CD8-positive, alpha-beta memory T cell (primary cell): ENCODE results near the gene METTL16. TPM values are rescaled to one million over a fixed set of nuclear protein-coding genes. Genes with fewer than 3 reads are reported as not detected.
"Not testable (repeated sequence)": the region's sequence is repeated elsewhere in the genome, so short reads cannot be mapped to it uniquely, and the experiment has no call there.

ENCODE experiments used
- CTCF ChIA-PET: fragments of 350-600 bp; sonication (Branson Sonifier 250); formaldehyde crosslinking; loops from one replicate; lab custom pipeline; 2021; ENCODE audit warnings: antibody characterized with exemption; lab: Charles Lee
- POLR2A ChIA-PET: fragments of 350-600 bp; sonication (Branson Sonifier 250); formaldehyde crosslinking; loops from one replicate; lab custom pipeline; 2021; ENCODE audit warnings: antibody characterized with exemption; lab: Charles Lee
- DNase-seq, 5 donors: peaks; one replicate each; pipeline versions ENCODE4 v3.0.0 to v3.0.0-alpha.2; 2020 to 2022; ENCODE audit warnings: mixed read lengths in 1 of 5
- H3K27ac ChIP-seq: one replicate; pipeline ENCODE4 v1.7.0; 2013; ENCODE audit warnings: low read depth, mild to moderate bottlenecking, low read length, moderate library complexity
- H3K27me3 ChIP-seq: 2 replicates; pipeline ENCODE4 v1.7.0; 2013; ENCODE audit warnings: low read length, mild to moderate bottlenecking; ENCODE audit not compliant: insufficient read depth, poor library complexity, severe bottlenecking
- H3K36me3 ChIP-seq: 2 replicates; pipeline ENCODE4 v1.7.0; 2013; ENCODE audit warnings: mild to moderate bottlenecking, low read length, moderate library complexity; ENCODE audit not compliant: insufficient read depth
- H3K4me1 ChIP-seq: 2 replicates; pipeline ENCODE4 v1.7.0; 2013; ENCODE audit warnings: mild to moderate bottlenecking, low read length, moderate library complexity; ENCODE audit not compliant: insufficient read depth
- H3K4me3 ChIP-seq: 2 replicates; pipeline ENCODE4 v1.7.0; 2013; ENCODE audit warnings: mild to moderate bottlenecking, low read length
- H3K9me3 ChIP-seq: 2 replicates; pipeline ENCODE4 v1.7.0; 2013; ENCODE audit warnings: mild to moderate bottlenecking, low read length
- H3K27ac Mint-ChIP-seq, 8 donors: one replicate each; pipeline ENCODE4 v1.8.0; 2020 to 2021; ENCODE audit warnings: mixed read lengths in 8 of 8, mild to moderate bottlenecking in 6 of 8, inconsistent platforms in 3 of 8, moderate library complexity in 3 of 8
- H3K27me3 Mint-ChIP-seq, 2 donors: one replicate each; pipeline ENCODE4 v1.8.0; 2020 to 2021; ENCODE audit warnings: mixed read lengths in 2 of 2, mild to moderate bottlenecking in 1 of 2, moderate library complexity in 1 of 2
- H3K36me3 Mint-ChIP-seq, 3 donors: one replicate each; pipeline ENCODE4 v1.8.0; 2020 to 2021; ENCODE audit warnings: mixed read lengths in 3 of 3, inconsistent platforms in 1 of 3, mild to moderate bottlenecking in 1 of 3
- H3K4me1 Mint-ChIP-seq, 3 donors: one replicate each; pipeline ENCODE4 v1.8.0; 2020 to 2021; ENCODE audit warnings: mixed read lengths in 3 of 3, inconsistent platforms in 1 of 3, mild to moderate bottlenecking in 1 of 3
- H3K4me3 Mint-ChIP-seq, 7 donors: one replicate each; pipeline ENCODE4 v1.8.0; 2020 to 2021; ENCODE audit warnings: mixed read lengths in 7 of 7, mild to moderate bottlenecking in 6 of 7, moderate library complexity in 4 of 7, inconsistent platforms in 2 of 7
- H3K9me3 Mint-ChIP-seq, 5 donors: one replicate each; pipeline ENCODE4 v1.8.0; 2020 to 2022; ENCODE audit warnings: mixed read lengths in 5 of 5, mild to moderate bottlenecking in 3 of 5, moderate library complexity in 2 of 5, inconsistent platforms in 1 of 5
- polyA plus RNA-seq: library from polyadenylated mRNA; unstranded; fragments of 300-500 nt; fragmentation: Illumina TruSeq; gene quantifications from one replicate; pipeline ENCODE4 v1.2.3, GENCODE V29; 2021
- total RNA-seq, 2 experiments: library from RNA; stranded (reverse); gene quantifications; one replicate each; pipeline ENCODE4 v1.2.3, GENCODE V29; 2021

The METTL16 gene
- total and polyA plus RNA-seq, 3 experiments from 2014 or later = 30.3 to 72.0 (median 67.2) TPM

DNA sequence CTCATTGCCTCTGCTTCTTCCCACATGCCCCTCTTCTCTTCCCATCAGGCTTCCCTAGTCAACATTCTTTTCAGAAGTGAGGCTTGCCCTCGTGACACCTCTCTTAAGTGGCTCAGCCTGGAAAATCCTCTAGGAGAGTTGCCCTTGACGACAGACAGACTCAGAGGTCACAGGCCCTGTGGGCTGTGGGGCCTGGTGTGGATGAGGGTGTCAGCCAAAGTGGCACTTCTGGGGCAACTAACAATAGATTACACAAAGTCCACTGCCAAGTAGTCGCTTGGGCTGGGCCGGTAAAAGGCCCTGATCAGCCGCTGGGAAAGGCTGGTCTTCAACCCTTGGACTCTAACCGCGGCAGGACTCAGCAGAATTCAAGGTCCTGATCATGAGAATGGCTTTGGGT is 33.7 kb upstream of the METTL16 start:
- Mint-ChIP-seq H3K9me3 (no peaks in the 10 kb centered on the region), H3K36me3 (peaks cover 0 to 2% (median 0%) of the 10 kb centered on the region in 3 donors), H3K4me3 (no peak overlapping the region)

DNA sequence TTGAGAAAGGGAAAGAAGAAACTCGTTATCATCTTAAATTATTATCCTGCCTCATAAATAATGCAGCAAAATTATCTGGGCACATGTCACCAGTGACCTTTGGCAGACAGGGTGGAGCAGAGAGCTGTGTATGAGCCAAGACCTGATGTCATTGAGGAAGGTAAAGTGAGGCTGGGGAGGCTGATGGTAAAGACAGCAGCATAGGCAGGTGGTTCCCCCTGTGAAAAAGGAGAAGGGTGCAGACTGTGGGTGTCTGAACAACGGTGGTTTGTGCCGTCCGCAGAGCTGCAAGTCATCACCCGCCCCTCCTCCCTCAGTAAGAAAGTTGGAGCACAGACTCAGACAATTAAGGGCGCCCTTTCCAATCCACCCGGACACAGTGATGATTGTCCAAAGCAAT is 30.8 kb upstream of the METTL16 start:
- H3K4me3 Mint-ChIP-seq = no peak overlapping the region
- H3K36me3 Mint-ChIP-seq = peaks cover 0 to 2% (median 0%) of the 10 kb centered on the region in 3 donors
- H3K27me3 Mint-ChIP-seq = peaks cover 2 to 6% of the 10 kb centered on the region in 2 donors
- Histone ChIP-seq H3K27ac (no peak overlapping the region), H3K36me3 (no peaks in the 10 kb centered on the region), H3K4me3 (no peak overlapping the region), H3K9me3 (no peaks in the 10 kb centered on the region), H3K27me3 (no peaks in the 10 kb centered on the region), H3K4me1 (no peaks in the 10 kb centered on the region)
- ChIA-PET CTCF (no interaction called here), POLR2A (interaction anchor here (0.6 kb wide), 1 partner anchor 91 kb away, joined by 4 read pairs; no protein-coding TSS in a partner anchor)
- peak overlapping the region in 1 of 8 donors; percentile 78 for H3K27ac Mint-ChIP-seq
- no peaks in the 10 kb centered on the region for H3K9me3 Mint-ChIP-seq
- no peaks in the 10 kb centered on the region for H3K4me1 Mint-ChIP-seq
- DNase-seq = no peak

More for the DNA sequence above, 33.7 kb upstream of the METTL16 start:
- H3K4me1 Mint-ChIP-seq = no peaks in the 10 kb centered on the region
- no peak overlapping the region for H3K27ac Mint-ChIP-seq
- ChIA-PET CTCF (no interaction called here), POLR2A (no interaction called here)
- no peaks in the 10 kb centered on the region for H3K27me3 ChIP-seq
- H3K27ac ChIP-seq = no peak overlapping the region
- no peaks in the 10 kb centered on the region for H3K9me3 ChIP-seq
- H3K27me3 Mint-ChIP-seq = peaks cover 4 to 9% of the 10 kb centered on the region in 2 donors
- no peaks in the 10 kb centered on the region for H3K36me3 ChIP-seq
- H3K4me3 ChIP-seq = no peak overlapping the region
- no peak for DNase-seq
- no peaks in the 10 kb centered on the region for H3K4me1 ChIP-seq

DNA sequence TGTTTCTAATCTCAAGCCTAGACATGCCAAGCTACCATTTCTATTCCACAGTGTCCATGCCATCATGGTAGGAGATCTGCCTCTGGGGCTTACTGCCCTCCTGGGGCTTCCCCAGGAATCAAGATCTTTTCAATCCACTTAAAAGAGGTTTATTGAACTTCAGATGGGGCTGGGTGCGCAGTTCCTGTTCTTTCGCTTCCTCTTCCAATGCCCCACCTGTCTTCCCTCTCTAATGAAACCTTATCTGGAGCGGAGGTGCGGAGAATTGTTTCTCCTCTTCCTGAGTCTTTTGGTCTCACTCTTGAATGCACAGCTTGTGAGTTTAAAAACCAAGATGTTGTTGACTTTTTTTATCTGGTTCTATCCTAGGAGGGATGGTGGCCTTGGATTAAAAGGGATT is 30.4 kb upstream of the METTL16 start:
- Mint-ChIP-seq H3K27me3 (peaks cover 2 to 6% of the 10 kb centered on the region in 2 donors), H3K36me3 (peaks cover 0 to 2% (median 0%) of the 10 kb centered on the region in 3 donors), H3K4me1 (no peaks in the 10 kb centered on the region), H3K4me3 (no peak overlapping the region), H3K27ac (no peak overlapping the region), H3K9me3 (no peaks in the 10 kb centered on the region)
- H3K4me1 ChIP-seq = no peaks in the 10 kb centered on the region
- H3K27me3 ChIP-seq = no peaks in the 10 kb centered on the region
- H3K4me3 ChIP-seq = no peak overlapping the region
- ChIA-PET CTCF (no interaction called here), POLR2A (interaction anchor here (0.6 kb wide), 1 partner anchor 91 kb away, joined by 4 read pairs; no protein-coding TSS in a partner anchor)
- DNase-seq = no peak
- H3K9me3 ChIP-seq = no peaks in the 10 kb centered on the region
- no peak overlapping the region for H3K27ac ChIP-seq
- no peaks in the 10 kb centered on the region for H3K36me3 ChIP-seq

DNA sequence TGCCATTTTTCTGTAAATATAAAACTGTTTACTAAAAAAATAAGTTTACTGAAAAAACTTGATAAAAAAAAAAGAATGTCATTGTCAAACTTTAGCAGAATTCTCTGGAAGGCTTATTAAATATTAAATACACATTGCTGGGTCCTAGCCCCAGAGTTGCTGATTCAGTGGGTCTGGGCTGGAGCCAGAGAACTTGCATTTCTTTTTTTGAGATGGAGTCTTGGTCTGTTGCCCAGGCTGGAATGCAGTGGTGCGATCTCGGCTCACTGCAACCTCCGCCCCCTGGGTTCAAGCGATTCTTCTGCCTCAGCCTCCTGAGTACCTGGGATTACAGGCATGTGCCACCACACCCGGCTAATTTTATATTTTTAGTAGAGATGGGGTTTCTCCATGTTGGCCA is 25.9 kb upstream of the METTL16 start:
- H3K4me1 Mint-ChIP-seq, POLR2A ChIA-PET: not testable (repeated sequence)

DNA sequence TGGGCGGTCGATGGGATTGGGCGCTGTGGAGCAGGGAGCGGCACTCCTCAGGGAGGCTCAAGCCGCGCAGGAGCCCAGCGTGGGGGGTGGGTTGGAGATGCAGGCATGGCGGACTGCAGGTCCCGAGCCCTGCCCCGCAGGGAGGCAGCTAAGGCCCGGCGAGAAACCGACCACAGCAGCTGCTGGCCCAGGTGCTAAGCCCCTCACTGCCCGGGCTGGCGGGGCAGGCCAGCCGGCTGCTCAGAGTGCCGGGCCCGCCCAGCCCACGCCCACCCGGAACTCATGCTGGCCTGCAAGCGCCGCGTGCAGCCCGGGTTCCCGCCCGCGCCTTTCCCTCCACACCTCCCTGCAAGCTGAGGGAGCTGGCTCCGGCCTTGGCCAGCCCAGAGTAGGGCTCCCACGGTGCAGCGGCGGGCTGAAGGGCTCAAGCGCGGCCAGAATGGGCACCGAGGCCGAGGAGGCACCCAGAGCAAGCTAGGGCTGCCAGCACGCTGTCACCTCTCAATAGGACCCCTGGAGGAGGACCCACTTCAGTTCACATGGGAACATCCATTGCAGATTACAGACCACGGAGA is 20.5 kb upstream of the METTL16 start:
- no peaks in the 10 kb centered on the region for H3K27me3 ChIP-seq
- Mint-ChIP-seq H3K4me1 (peaks cover 10 to 13% (median 10%) of the 10 kb centered on the region in 3 donors), H3K36me3 (no peaks in the 10 kb centered on the region), H3K27me3 (no peaks in the 10 kb centered on the region), H3K27ac (no peak overlapping the region), H3K9me3 (no peaks in the 10 kb centered on the region), H3K4me3 (no peak overlapping the region)
- H3K27ac ChIP-seq = no peak overlapping the region
- H3K36me3 ChIP-seq = no peaks in the 10 kb centered on the region
- H3K4me1 ChIP-seq = peaks cover 8% of the 10 kb centered on the region
- no peak for DNase-seq
- ChIA-PET CTCF (no interaction called here), POLR2A (no interaction called here)
- H3K4me3 ChIP-seq = no peak overlapping the region
- H3K9me3 ChIP-seq = no peaks in the 10 kb centered on the region

More for the DNA sequence above, 25.9 kb upstream of the METTL16 start:
- H3K4me1 ChIP-seq, H3K4me3 Mint-ChIP-seq, H3K36me3 ChIP-seq, H3K27ac Mint-ChIP-seq, H3K27ac ChIP-seq, H3K9me3 Mint-ChIP-seq, H3K4me3 ChIP-seq, H3K27me3 Mint-ChIP-seq, CTCF ChIA-PET, H3K9me3 ChIP-seq, DNase-seq, H3K27me3 ChIP-seq, H3K36me3 Mint-ChIP-seq: not testable (repeated sequence)

DNA sequence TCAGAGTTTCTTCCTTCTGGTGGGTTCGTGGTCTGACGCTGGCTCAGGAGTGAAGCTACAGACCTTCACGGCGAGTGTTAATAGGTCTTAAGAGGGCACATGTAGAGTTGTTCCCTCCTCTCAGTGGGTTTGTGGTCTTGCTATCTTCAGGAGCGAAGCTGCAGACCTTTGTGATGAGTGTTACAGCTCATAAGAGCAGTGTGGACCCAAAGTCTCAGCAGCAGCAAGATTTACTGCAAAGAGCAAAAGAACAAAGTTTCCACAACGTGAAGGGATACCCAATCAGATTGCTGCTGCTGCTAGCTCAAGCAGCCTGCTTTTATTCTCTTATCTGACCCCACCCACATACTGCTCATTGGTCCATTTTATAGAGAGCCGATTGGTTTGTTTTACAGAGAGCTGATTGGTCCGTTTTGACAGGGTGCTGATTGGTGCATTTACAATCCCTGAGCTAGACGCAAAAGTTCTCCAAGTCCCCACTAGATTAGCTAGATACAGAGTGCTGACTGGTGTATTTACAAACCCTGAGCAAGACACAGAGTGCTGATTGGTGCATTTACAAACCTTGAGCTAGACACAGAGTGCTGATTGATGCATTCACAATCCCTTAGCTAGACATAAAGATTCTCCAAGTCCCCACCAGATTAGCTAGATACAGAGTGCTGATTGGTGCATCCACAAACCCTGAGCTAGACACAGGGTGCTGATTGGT is 19.7 kb upstream of the METTL16 start:
- H3K9me3 Mint-ChIP-seq, POLR2A ChIA-PET, CTCF ChIA-PET, H3K4me3 ChIP-seq, H3K27me3 ChIP-seq, H3K36me3 ChIP-seq, H3K9me3 ChIP-seq, H3K4me1 ChIP-seq, H3K27ac ChIP-seq, H3K36me3 Mint-ChIP-seq, H3K27me3 Mint-ChIP-seq: not testable (repeated sequence)
- DNase-seq = peak in 2 of 5 donors; percentile 17 to 51
- H3K4me3 Mint-ChIP-seq = peak overlapping the region; percentile 28 to 77 (median 66)
- peaks cover 10 to 13% (median 10%) of the 10 kb centered on the region in 3 donors for H3K4me1 Mint-ChIP-seq
- peak overlapping the region in 6 of 8 donors; percentile 13 to 79 (median 51) for H3K27ac Mint-ChIP-seq

DNA sequence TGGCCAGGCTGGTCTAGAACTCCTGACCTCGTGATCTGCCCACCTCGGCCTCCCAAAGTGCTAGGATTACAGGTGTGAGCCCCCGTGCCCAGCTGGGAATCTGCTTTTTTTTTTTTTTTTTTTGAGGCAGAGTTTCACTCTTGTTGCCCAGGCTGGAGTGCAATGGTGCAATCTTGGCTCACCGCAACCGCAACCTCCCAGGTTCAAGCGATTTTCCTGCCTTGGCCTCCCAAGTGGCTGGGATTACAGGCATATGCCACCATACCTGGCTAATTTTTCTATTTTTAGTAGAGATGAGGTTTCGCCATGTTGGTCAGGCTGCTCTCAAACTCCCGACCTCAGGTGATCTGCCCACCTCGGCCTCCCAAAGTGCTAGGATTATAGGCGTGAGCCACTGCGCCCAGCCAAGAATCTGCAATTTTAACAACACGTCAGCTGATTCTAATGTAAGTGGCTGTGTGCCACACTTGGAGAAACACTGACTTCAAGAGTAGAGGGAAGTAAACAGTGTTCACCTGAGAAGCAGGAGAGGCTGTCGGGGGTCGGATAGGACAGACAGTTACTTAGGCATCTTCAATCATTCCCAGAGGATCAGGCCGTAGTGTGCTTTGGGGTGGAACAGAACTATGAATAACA is 10.2 kb upstream of the METTL16 start:
- H3K27me3 Mint-ChIP-seq, H3K9me3 Mint-ChIP-seq, DNase-seq, H3K4me3 ChIP-seq, CTCF ChIA-PET, H3K27me3 ChIP-seq, H3K36me3 ChIP-seq, H3K4me1 Mint-ChIP-seq, H3K4me3 Mint-ChIP-seq, H3K4me1 ChIP-seq, H3K36me3 Mint-ChIP-seq, H3K9me3 ChIP-seq, H3K27ac Mint-ChIP-seq, H3K27ac ChIP-seq: not testable (repeated sequence)
- POLR2A ChIA-PET = interaction anchor here (0.7 kb wide), 1 partner anchor 67 kb away, joined by 4 read pairs; no protein-coding TSS in a partner anchor

DNA sequence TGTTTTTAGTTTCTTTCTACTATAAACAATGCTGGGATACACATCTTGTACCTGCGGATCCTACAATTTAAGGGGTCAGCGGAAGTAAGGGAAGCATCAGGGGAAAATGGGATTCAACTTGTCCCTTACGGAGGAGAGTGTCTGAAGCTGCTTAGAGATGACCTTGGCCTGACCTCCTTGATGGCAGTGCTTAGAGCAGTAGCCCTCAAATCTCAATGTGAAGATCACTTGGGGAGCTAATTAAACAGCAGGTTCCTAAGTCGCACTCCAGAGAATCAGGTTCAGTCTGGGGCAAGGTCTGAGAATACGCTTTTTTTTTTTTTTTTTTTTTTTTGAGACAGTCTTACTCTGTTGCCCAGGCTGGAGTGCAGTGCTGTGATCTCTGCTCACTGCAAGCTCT is 9.6 kb upstream of the METTL16 start:
- H3K4me3 ChIP-seq = no peak overlapping the region
- H3K4me1 ChIP-seq = no peaks in the 10 kb centered on the region
- Mint-ChIP-seq H3K9me3 (no peaks in the 10 kb centered on the region), H3K27ac (no peak overlapping the region), H3K27me3 (peaks cover 3% of the 10 kb centered on the region in 2 donors), H3K36me3 (no peaks in the 10 kb centered on the region), H3K4me3 (no peak overlapping the region), H3K4me1 (no peaks in the 10 kb centered on the region)
- no peaks in the 10 kb centered on the region for H3K9me3 ChIP-seq
- no peaks in the 10 kb centered on the region for H3K36me3 ChIP-seq
- DNase-seq = no peak
- ChIA-PET CTCF (no interaction called here), POLR2A (interaction anchor here (0.7 kb wide), 1 partner anchor 67 kb away, joined by 4 read pairs; no protein-coding TSS in a partner anchor)
- H3K27me3 ChIP-seq = no peaks in the 10 kb centered on the region
- no peak overlapping the region for H3K27ac ChIP-seq
